ENCODE results near the gene C12orf75. TPM values are rescaled to one million over a fixed set of nuclear protein-coding genes. Genes with fewer than 3 reads are reported as not detected.

C12orf75 gene
- total RNA-seq, 4 donors from 2014 or later: 8.5 to 56.3 (median 13.7) TPM

GRCh38 chr12:105368047-105368646, 37.7 kb downstream of the C12orf75 start:
- TF ChIP-seq CTCF (IDR thresholded peaks at IDR 0.05) (no peak), POLR2A (IDR thresholded peaks at IDR 0.05) (no peak)
- WGBS, 2 donors: 87 to 93% methylated on average over 6 of the region's 6 CpGs
- Histone ChIP-seq H3K27ac (no peak overlapping the region), H3K9me3 (no peaks in the 10 kb centered on the region), H3K27me3 (no peaks in the 10 kb centered on the region), H3K4me3 (no peak overlapping the region), H3K4me1 (no peaks in the 10 kb centered on the region), H3K36me3 (no peaks in the 10 kb centered on the region)
- DNase-seq: no peak
- intact Hi-C loops (cut with DNase I): no loop called here

- DNase-seq: no peak
- no peak for TF ChIP-seq CTCF (IDR thresholded peaks at IDR 0.05)
- TF ChIP-seq POLR2A (IDR thresholded peaks at IDR 0.05): no peak
- H3K4me3 ChIP-seq: no peak overlapping the region
- H3K9me3 ChIP-seq: no peaks in the 10 kb centered on the region
- H3K27ac ChIP-seq: no peak overlapping the region
- no peaks in the 10 kb centered on the region for H3K27me3 ChIP-seq
- WGBS, 2 donors: 39 to 57% methylated on average over 3 of the region's 3 CpGs
- intact Hi-C loops (cut with DNase I): no loop called here
- H3K4me1 ChIP-seq: no peaks in the 10 kb centered on the region
- no peaks in the 10 kb centered on the region for H3K36me3 ChIP-seq
Observed at GRCh38 chr12:105369014-105369413, 38.5 kb downstream of the C12orf75 start.

- H3K4me1 ChIP-seq: no peaks in the 10 kb centered on the region
- no peak overlapping the region for H3K4me3 ChIP-seq
- no peak overlapping the region for H3K27ac ChIP-seq
- no peak for DNase-seq
- 85 to 91% methylated on average over 1 of the region's 1 CpG for WGBS, 2 donors
- no peaks in the 10 kb centered on the region for H3K27me3 ChIP-seq
- H3K9me3 ChIP-seq: no peaks in the 10 kb centered on the region
- no peaks in the 10 kb centered on the region for H3K36me3 ChIP-seq
- intact Hi-C loops (cut with DNase I): no loop called here
- TF ChIP-seq POLR2A (IDR thresholded peaks at IDR 0.05) (no peak), CTCF (IDR thresholded peaks at IDR 0.05) (no peak)
Observed at GRCh38 chr12:105374303-105374702, 43.8 kb downstream of the C12orf75 start.

- no peaks in the 10 kb centered on the region for H3K27me3 ChIP-seq
- TF ChIP-seq CTCF (IDR thresholded peaks at IDR 0.05): no peak
- TF ChIP-seq POLR2A (IDR thresholded peaks at IDR 0.05): no peak
- no peak overlapping the region for H3K27ac ChIP-seq
- H3K9me3 ChIP-seq: no peaks in the 10 kb centered on the region
- intact Hi-C loops (cut with DNase I): no loop called here
- DNase-seq: no peak
- H3K36me3 ChIP-seq: no peaks in the 10 kb centered on the region
- 91 to 92% methylated on average over 4 of the region's 4 CpGs for WGBS, 2 donors
- H3K4me3 ChIP-seq: no peak overlapping the region
- H3K4me1 ChIP-seq: no peaks in the 10 kb centered on the region
Observed at GRCh38 chr12:105377077-105377476, 46.6 kb downstream of the C12orf75 start.

- Histone ChIP-seq H3K36me3 (no peaks in the 10 kb centered on the region), H3K27me3 (no peaks in the 10 kb centered on the region), H3K27ac (no peak overlapping the region), H3K4me1 (peaks cover 3 to 9% (median 4%) of the 10 kb centered on the region in 3 donors), H3K9me3 (no peaks in the 10 kb centered on the region), H3K4me3 (no peak overlapping the region)
- WGBS, 2 donors: 91 to 96% methylated on average over 7 of the region's 7 CpGs
- intact Hi-C loops (cut with DNase I): no loop called here
- no peak for TF ChIP-seq CTCF (IDR thresholded peaks at IDR 0.05)
- TF ChIP-seq POLR2A (IDR thresholded peaks at IDR 0.05): no peak
- no peak for DNase-seq
Observed at GRCh38 chr12:105378911-105379310, 48.4 kb downstream of the C12orf75 start.
